GM18502 (cell line): ENCODE data around the gene HHIPL1.

ENCODE experiments used
- ATAC-seq: cut with Tn5 transposase; IDR thresholded peaks from one replicate; pipeline ENCODE4 v1.9.1; 2021; ENCODE audit warnings: mild to moderate bottlenecking; ENCODE audit not compliant: unreplicated experiment, poor library complexity

The HHIPL1 gene

GRCh38 chr14:99644723-99645544 is at the start of gene HHIPL1:
Gene HHIPL1, plus strand, starts transcription at chr14:99645129. Its CDS starts 79 bp downstream, at chr14:99645208.
- ATAC-seq: no peak

- ATAC-seq: no peak
Observed at GRCh38 chr14:99595524-99595923, 49.4 kb upstream of the HHIPL1 start.

- no peak for ATAC-seq
Observed at GRCh38 chr14:99596071-99596627, 48.8 kb upstream of the HHIPL1 start.

GRCh38 chr14:99596772-99597171 is 48.2 kb upstream of the HHIPL1 start:
- no peak for ATAC-seq

- no peak for ATAC-seq
Observed at GRCh38 chr14:99597911-99598600, 46.9 kb upstream of the HHIPL1 start.

DNA sequence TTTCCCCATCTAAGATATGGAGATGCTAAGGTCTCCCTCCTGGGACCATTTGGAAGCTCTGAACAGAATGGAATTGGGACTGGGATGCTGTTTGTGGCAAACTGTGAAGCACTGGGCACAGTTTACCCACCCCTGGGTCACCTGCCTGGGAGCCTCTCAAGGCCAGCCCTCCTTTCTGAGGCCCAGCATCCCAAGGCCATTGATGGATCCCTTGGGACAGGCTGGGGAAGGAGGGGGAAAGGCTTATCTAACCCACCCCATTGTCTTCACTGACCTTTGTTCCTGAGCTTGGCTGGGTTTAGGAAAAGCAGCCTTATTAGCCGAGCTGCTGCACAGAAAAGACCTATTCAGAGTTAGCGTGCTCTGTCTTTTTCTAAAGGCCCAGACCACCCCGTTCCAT is 46.2 kb upstream of the HHIPL1 start:
- no peak for ATAC-seq

DNA sequence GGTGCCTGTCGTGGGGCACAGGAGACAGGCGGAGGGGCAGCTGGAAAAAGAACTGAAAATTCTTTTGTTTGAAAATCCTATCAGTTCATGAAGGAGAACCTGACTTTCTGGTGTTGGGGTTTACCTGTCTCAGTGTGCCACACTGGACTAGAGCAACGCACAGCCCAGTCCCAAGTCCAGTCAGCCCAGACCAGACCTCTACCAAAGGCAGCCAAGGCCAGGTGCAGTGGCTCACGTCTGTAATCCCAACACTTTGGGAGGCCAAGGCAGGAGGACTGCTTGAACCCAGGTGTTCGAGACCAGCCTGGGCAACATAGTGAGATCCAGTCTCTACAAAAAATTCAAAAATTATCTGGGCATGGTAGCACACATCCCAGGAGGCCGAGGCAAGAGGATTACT is 45.5 kb upstream of the HHIPL1 start:
- no peak for ATAC-seq

GRCh38 chr14:99600232-99600888 is 44.6 kb upstream of the HHIPL1 start:
- ATAC-seq: no peak

DNA sequence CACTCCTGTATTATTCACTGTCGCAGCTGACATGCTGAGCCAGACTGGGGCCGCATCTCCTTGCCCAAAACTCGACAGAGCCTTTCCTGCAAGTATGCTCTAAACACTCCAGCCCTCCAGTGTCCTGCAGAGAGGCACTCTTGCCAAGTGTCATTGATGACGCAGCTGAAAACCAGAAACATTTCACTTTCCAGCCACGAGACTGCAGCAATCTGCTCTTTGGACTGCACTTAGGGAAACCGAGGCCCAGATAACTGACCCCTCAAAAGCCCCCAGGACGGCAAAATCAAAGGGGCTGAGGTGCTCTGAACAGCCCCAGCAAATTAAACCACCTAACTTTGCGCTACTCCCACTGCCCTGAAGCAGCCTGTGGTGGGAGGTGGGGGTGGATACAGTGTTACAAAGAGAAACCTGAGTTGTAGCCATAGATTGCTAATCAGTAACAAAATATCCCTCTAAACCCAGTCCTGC is 43.5 kb upstream of the HHIPL1 start:
- ATAC-seq: no peak

DNA sequence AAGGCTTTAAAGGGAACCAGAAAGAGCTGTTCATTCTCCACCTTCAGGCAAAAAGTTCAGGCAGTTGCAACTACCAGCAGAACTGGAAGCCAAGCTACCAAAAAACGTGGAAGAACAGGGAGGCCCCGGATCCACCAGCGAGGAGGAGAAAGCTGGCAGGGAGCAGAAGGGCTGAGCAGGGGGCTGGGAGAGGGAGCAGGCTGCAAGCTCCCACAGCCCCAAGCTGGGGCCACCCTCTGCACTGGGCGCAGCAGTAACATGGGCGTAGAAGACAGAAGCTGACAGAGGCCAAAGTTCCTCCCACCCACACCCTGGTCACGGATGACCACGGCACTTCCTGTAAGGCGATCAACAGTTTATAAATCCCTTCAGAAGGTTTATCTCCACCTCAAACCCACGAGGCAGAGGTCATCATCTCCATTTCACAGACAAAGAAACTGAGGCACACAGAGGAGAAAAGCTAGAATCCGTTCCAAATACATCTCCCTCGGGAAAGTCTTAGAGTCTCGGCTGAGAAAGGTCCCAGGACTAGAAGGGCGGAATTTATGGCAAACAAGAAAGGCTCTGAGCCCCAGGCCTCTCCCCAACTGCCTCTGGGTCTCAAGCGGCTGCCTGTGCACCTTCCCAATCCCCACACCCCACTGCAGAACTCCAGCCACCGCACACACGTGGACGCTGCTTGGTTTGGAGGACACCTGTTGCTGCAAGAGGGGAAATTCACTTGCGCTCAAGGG is 42.7 kb upstream of the HHIPL1 start:
- ATAC-seq: no peak

- ATAC-seq: no peak
Observed at GRCh38 chr14:99602788-99603415, 42.0 kb upstream of the HHIPL1 start.

DNA sequence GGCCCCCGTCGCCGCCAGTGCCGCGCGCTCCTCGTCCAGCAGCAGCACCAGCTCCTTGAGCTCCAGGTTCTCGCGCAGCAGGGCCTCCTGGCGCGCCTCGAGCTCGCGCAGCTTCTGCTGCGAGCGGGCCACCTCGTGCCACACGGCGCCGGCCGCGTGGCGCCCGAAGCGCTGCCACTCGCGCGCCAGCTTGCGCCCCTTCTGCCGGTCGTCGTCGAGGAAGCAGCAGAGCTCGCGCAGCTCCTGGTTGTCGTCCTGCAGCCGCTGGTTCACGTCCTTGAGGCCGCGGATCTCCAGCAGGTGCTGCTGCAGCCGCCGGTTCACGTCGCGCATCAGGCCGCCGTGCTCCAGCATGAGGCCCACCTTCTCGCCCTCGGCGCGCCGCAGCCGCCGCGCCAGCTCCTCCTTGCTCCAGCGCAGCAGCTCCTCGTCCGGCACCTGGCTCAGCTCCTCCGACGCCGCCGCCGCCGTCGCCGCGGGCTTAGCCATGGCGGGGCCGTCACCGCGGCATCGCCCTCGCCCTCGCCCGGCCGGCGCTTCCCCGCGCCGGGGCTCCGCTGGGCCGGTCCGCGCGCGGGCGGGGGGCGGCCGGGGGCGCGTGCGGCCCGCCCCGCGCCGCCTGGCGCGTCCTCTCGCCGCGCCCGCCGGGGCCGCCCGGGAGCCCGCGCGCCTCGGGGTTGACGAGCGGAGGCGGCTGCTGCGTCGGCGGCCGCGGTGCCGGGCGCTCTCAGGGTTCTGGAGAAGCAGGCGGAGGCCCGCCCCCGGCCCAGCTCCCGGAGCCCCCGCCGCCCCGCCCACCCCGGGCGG is 41.3 kb upstream of the HHIPL1 start, which contains the start of gene CCDC85C:
Gene CCDC85C, minus strand, starts transcription at position 737 of the 807 bp plus-strand sequence. Its CDS starts 248 bp downstream, at position 489.
- no peak for ATAC-seq

- peak; percentile 93 for ATAC-seq
Observed at GRCh38 chr14:99604278-99604765, 40.6 kb upstream of the HHIPL1 start.

- peak; percentile 17 for ATAC-seq
Observed at GRCh38 chr14:99604766-99605298, 40.1 kb upstream of the HHIPL1 start.

- ATAC-seq: peak; percentile 40
Observed at GRCh38 chr14:99605299-99605961, 39.5 kb upstream of the HHIPL1 start.

DNA sequence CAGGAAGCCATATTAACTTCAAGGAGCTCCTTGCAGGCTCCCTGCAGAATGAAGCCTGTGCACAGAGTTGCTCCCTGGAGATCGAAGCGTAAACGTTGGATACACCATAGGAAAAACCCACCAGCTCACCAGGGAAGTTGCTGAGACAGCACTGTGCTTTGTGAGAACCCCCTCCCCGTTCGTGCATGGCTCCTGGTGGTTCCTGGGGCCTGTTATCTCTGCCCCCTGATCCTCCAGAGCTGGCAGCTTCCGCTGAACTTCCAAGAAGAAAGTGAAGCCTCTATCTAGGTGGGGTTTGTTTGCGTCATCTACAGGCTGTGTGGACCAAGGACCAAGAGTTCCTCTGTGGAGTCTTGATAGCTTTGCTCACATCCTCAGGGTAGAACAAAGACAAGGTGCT is 38.6 kb upstream of the HHIPL1 start:
- no peak for ATAC-seq

- no peak for ATAC-seq
Observed at GRCh38 chr14:99608591-99608990, 36.3 kb upstream of the HHIPL1 start.
